Esophagus squamous epithelium (tissue), 5 donors: ENCODE data around the gene GATAD2A. TPM values are rescaled to one million over a fixed set of nuclear protein-coding genes. Genes with fewer than 3 reads are reported as not detected.

Source experiments
- DNase-seq: peaks from one replicate; lab custom pipeline; 2025; lab: John Stamatoyannopoulos, UW
- H3K27ac ChIP-seq, 4 donors: fragments of 200-600 bp; sonication (generic); one replicate each; pipeline ENCODE4 v1.5.1; 2016 to 2019; ENCODE audit warnings: mild to moderate bottlenecking in 1 of 4
- H3K27me3 ChIP-seq, 4 donors: fragments of 200-600 bp; sonication (generic); 1 replicate in 3 of 4; 2 replicates in 1 of 4; pipeline versions ENCODE4 v1.5.1 to v1.6.0; 2017 to 2021; ENCODE audit warnings: antibody characterized with exemption in 1 of 4
- H3K36me3 ChIP-seq, 3 donors: fragments of 200-600 bp; sonication (generic); one replicate each; pipeline ENCODE4 v1.5.1; 2016 to 2019
- H3K4me1 ChIP-seq, 3 donors: fragments of 200-600 bp; sonication (generic); one replicate each; pipeline ENCODE4 v1.5.1; 2017 to 2019
- H3K4me3 ChIP-seq, 4 donors: fragments of 200-600 bp; sonication (generic); 1 replicate in 3 of 4; 2 replicates in 1 of 4; pipeline ENCODE4 v1.5.1; 2016 to 2019; ENCODE audit warnings: mild to moderate bottlenecking in 2 of 4, moderate library complexity in 1 of 4
- H3K9me3 ChIP-seq, 3 donors: fragments of 200-600 bp; sonication (generic); one replicate each; pipeline ENCODE4 v1.5.1; 2016 to 2019
- POLR2A ChIP-seq, 4 donors: fragments of 450-650 bp; IDR thresholded peaks; one replicate each; pipeline ENCODE4 v1.6.1; 2017; ENCODE audit warnings: antibody characterized with exemption in 4 of 4, mild to moderate bottlenecking in 4 of 4, moderate library complexity in 3 of 4
- WGBS, 2 donors: methylation state at CpG; one replicate each; pipeline ENCODE4 v1.1.5; 2018; 5-methylcytosine and 5-hydroxymethylcytosine counted together
- intact Hi-C: fragments of 100-400 bp; cut with DNase I; formaldehyde crosslinking; loops from one replicate; pipeline ENCODE4 v1.15.0; 2022
- total RNA-seq, 4 donors: library from RNA; depleted of rRNA; stranded (reverse); fragments of >200 nt; gene quantifications; one replicate each; pipeline ENCODE4 v1.1.0, GENCODE V29; 2016
- TF ChIP-seq, protein P1 (sequence below), 6 experiments: fragments of 450-650 bp in 4 of 6; fragments of 200-600 bp in 2 of 6; sonication (generic) in 2 of 6; IDR thresholded peaks; one replicate each; pipeline ENCODE4 v1.5.1; 2016 to 2019; ENCODE audit warnings: antibody characterized with exemption in 6 of 6, mild to moderate bottlenecking in 4 of 6, moderate library complexity in 4 of 6
- donor health status: DM: yes; HTN: yes; CAD: no.

The GATAD2A gene
- total RNA-seq, 4 donors from 2014 or later, result 39.7 to 81.4 (median 41.6) TPM

DNA sequence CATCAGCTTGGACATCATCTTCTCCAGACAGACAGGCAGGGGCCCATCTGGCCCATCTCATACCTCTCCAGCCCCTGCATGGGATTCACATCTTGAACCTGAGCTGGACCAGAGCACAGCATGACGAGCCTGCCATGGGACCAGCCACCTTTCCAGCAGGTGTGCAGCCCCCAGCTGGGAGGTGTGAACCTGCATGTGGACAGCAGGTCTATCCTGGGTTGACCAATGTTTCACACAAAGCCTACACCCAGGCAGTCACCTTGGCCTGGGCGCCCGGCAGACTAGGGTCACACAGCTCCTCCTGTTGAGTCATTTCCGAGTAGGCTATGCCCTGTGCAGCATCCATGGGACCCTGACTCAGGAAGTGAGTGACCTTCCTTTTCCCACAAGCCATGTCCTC is 43.4 kb upstream of the GATAD2A start:
- WGBS, 2 donors, result 93 to 100% methylated on average over 1 to 3 of the region's 4 CpGs
- intact Hi-C loops, result no loop called here
- Histone ChIP-seq H3K36me3 (peaks cover 0 to 24% (median 8%) of the 10 kb centered on the region in 3 donors), H3K9me3 (no peaks in the 10 kb centered on the region), H3K4me1 (peaks cover 10 to 41% (median 22%) of the 10 kb centered on the region in 3 donors), H3K27ac (no peak overlapping the region), H3K4me3 (no peak overlapping the region), H3K27me3 (no peaks in the 10 kb centered on the region)
- DNase-seq, result no peak
- no peak for TF ChIP-seq POLR2A (IDR thresholded peaks at IDR 0.05)
- TF ChIP-seq, protein P1, sequence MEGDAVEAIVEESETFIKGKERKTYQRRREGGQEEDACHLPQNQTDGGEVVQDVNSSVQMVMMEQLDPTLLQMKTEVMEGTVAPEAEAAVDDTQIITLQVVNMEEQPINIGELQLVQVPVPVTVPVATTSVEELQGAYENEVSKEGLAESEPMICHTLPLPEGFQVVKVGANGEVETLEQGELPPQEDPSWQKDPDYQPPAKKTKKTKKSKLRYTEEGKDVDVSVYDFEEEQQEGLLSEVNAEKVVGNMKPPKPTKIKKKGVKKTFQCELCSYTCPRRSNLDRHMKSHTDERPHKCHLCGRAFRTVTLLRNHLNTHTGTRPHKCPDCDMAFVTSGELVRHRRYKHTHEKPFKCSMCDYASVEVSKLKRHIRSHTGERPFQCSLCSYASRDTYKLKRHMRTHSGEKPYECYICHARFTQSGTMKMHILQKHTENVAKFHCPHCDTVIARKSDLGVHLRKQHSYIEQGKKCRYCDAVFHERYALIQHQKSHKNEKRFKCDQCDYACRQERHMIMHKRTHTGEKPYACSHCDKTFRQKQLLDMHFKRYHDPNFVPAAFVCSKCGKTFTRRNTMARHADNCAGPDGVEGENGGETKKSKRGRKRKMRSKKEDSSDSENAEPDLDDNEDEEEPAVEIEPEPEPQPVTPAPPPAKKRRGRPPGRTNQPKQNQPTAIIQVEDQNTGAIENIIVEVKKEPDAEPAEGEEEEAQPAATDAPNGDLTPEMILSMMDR (IDR thresholded peaks at IDR 0.05), result no peak

DNA sequence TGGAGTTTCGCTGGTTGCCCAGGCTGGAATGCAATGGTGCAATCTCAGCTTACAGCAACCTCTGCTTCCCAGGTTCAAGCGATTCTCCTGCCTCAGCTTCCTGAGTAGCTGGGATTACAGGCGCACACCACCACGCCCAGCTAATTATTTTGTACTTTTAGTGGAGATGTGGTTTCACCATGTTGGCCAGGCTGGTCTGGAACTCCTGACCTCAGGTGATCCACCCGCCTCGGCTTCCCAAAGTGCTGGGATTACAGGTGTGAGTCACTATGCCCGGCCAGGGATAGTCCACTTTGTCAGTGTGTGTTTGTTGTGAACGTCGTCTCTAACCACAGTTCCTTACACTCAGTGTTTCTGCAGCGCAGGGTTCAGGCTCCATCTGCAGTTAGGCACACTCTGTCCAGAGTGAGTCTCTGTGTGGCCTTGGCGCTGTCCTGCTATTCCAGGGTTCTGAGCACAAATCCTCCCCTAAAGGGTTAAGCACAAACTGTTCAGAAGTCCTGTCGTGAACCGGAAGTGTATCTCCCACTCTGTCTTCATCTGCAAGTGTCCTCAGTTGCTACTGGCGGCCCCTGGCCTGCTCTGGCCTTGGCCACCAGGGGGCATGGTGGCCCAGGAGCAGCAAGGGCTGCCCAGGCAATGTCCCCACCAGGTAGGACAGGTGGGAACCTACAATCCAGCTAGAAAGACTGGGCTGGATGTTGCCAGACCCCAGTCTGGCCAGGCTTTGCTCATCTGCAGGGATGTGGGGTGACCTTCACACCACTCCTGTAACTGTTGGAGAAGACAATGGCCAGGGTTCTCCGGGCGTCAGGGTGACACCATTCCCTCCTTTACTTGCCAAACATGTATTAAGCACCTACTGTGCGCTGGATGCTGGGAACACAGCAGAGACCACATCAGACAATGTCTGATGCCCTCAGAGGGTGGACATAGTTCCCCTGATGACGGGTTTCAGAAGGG is 38.8 kb upstream of the GATAD2A start:
- Histone ChIP-seq H3K27me3 (no peaks in the 10 kb centered on the region), H3K27ac (peak overlapping the region; percentile 27 to 57 (median 49)), H3K4me3 (peak overlapping the region in 1 of 4 donors; percentile 5), H3K9me3 (no peaks in the 10 kb centered on the region), H3K4me1 (peaks cover 7 to 30% (median 18%) of the 10 kb centered on the region in 3 donors), H3K36me3 (no peaks in the 10 kb centered on the region)
- DNase-seq, result no peak
- TF ChIP-seq, protein P1 (IDR thresholded peaks at IDR 0.05), result peak; percentile 92 to 98 (median 96)
- no peak for TF ChIP-seq POLR2A (IDR thresholded peaks at IDR 0.05)
- intact Hi-C loops, result loop anchor here (5.0 kb wide), 1 partner anchor 126 kb away; no protein-coding TSS in a partner anchor
- 43 to 67% methylated on average over 5 to 14 of the region's 18 CpGs for WGBS, 2 donors

DNA sequence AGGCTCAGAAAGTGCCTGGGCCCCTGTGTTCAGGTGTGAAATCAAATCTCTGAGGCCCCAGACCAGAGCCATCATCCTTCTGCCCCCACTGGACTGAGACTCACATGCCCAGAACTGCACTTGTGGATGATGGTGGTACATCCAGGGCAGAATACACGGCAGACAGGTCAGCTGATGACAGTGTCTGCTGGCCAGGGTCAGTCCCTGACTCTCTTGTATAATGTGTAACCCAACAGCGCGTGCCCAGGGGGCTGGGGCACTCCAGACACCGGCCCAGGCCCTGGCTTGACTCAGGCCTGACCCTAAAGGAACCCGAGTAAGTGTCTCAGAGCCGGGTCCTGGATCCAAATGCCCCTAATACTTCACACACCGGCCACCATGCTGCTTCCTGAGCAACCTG is 37.4 kb upstream of the GATAD2A start:
- Histone ChIP-seq H3K9me3 (no peaks in the 10 kb centered on the region), H3K4me3 (no peak overlapping the region), H3K27me3 (no peaks in the 10 kb centered on the region), H3K4me1 (peaks cover 7 to 39% (median 25%) of the 10 kb centered on the region in 3 donors), H3K27ac (no peak overlapping the region), H3K36me3 (no peaks in the 10 kb centered on the region)
- TF ChIP-seq, protein P1 (IDR thresholded peaks at IDR 0.05), result no peak
- no peak for TF ChIP-seq POLR2A (IDR thresholded peaks at IDR 0.05)
- no peak for DNase-seq
- intact Hi-C loops, result loop anchor here (5.0 kb wide), 1 partner anchor 124 kb away; no protein-coding TSS in a partner anchor
- WGBS, 2 donors, result 63 to 81% methylated on average over 2 to 6 of the region's 7 CpGs

DNA sequence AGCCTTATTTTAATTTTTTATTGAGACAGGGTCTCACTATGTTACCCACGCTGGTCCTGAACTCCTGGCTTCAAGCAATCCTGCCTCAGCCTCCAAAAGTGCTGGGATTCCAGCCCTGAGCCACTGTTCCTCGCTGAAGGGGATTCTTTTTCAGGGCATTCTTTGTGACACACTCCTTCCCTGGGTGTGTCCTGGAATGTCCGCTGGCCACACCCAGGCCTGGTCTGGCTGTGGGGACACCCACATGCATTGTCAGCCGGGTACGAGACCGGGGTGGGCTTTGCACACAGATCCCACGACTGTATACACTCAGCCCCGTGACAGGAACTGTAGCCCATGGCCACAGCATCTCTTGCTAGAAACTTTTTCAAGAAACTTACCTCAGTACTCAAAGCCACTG is 34.4 kb upstream of the GATAD2A start:
- Histone ChIP-seq H3K4me1 (peaks cover 7 to 39% (median 19%) of the 10 kb centered on the region in 3 donors), H3K27me3 (no peaks in the 10 kb centered on the region), H3K4me3 (no peak overlapping the region), H3K9me3 (no peaks in the 10 kb centered on the region), H3K36me3 (no peaks in the 10 kb centered on the region), H3K27ac (no peak overlapping the region)
- intact Hi-C loops, result no loop called here
- TF ChIP-seq, protein P1 (IDR thresholded peaks at IDR 0.05), result no peak
- no peak for TF ChIP-seq POLR2A (IDR thresholded peaks at IDR 0.05)
- DNase-seq, result no peak
- 63 to 67% methylated on average over 2 to 8 of the region's 8 CpGs for WGBS, 2 donors
